Fibroblast of lung (primary cell): ENCODE measurements around the gene SEMA7A. TPM values are rescaled to one million over a fixed set of nuclear protein-coding genes. Genes with fewer than 3 reads are reported as not detected.

Experiments
- DNase-seq, 2 donors: peaks; one replicate each; pipeline versions ENCODE4 v3.0.0 to v3.0.0-alpha.2; 2010; ENCODE audit warnings: low read depth in 2 of 2
- H2AFZ ChIP-seq: 2 replicates; pipeline ENCODE4 v1.5.1; 2012; ENCODE audit warnings: low read length, control low read depth, inconsistent platforms
- H3K27ac ChIP-seq: 2 replicates; pipeline ENCODE4 v1.5.1; 2011; ENCODE audit warnings: low read length, control low read depth; ENCODE audit not compliant: insufficient read depth
- H3K27me3 ChIP-seq: 2 replicates; pipeline ENCODE4 v1.5.1; 2011; ENCODE audit warnings: mild to moderate bottlenecking, low read length; ENCODE audit not compliant: control insufficient read depth, insufficient read depth
- H3K36me3 ChIP-seq: 2 replicates; pipeline ENCODE4 v1.5.1; 2011; ENCODE audit warnings: low read length; ENCODE audit not compliant: control insufficient read depth, insufficient read depth
- H3K4me1 ChIP-seq: 2 replicates; pipeline ENCODE4 v1.5.1; 2011; ENCODE audit warnings: low read length; ENCODE audit not compliant: control insufficient read depth, insufficient read depth; ENCODE audit errors: extremely low read depth
- H3K4me2 ChIP-seq: 2 replicates; pipeline ENCODE4 v1.5.1; 2011; ENCODE audit warnings: low read length, control low read depth; ENCODE audit not compliant: insufficient read depth; ENCODE audit errors: extremely low read depth
- H3K4me3 ChIP-seq, 4 experiments: fragments of 200-600 bp in 1 of 4; sonication (generic) in 1 of 4; replicated peaks in 1 of 4; 2 replicates each; pipeline ENCODE4 v1.5.1; 2011 to 2016; ENCODE audit warnings: low read length in 4 of 4, low read depth in 3 of 4, mild to moderate bottlenecking in 3 of 4, control low read depth in 2 of 4, inconsistent platforms in 1 of 4, mixed read lengths in 1 of 4; ENCODE audit not compliant: insufficient read depth in 1 of 4; ENCODE audit errors: control extremely low read depth in 1 of 4
- H3K79me2 ChIP-seq: 2 replicates; pipeline ENCODE4 v1.5.1; 2012; ENCODE audit warnings: mild to moderate bottlenecking, low read length, inconsistent platforms; ENCODE audit not compliant: control insufficient read depth, insufficient read depth
- H3K9ac ChIP-seq: 2 replicates; pipeline ENCODE4 v1.5.1; 2011; ENCODE audit warnings: mild to moderate bottlenecking, low read length, control low read depth; ENCODE audit not compliant: insufficient read depth
- H3K9me3 ChIP-seq: 2 replicates; pipeline ENCODE4 v1.5.1; 2012; ENCODE audit warnings: low read depth, low read length; ENCODE audit not compliant: control insufficient read depth, insufficient read depth
- H4K20me1 ChIP-seq: 2 replicates; pipeline ENCODE4 v1.5.1; 2011; ENCODE audit warnings: low read length; ENCODE audit not compliant: control insufficient read depth, insufficient read depth; ENCODE audit errors: extremely low read depth
- CTCF ChIP-seq, 2 donors: IDR thresholded peaks in 1 of 2; conservative IDR thresholded peaks in 1 of 2; 1 replicate in 1 of 2; 2 replicates in 1 of 2; pipeline ENCODE4 v1.5.1; 2011 to 2012; ENCODE audit warnings: low read length in 2 of 2, control low read depth in 1 of 2, inconsistent platforms in 1 of 2, low read depth in 1 of 2, mild to moderate bottlenecking in 1 of 2
- EZH2 ChIP-seq: IDR thresholded peaks from 2 replicates; pipeline ENCODE4 v1.5.1; 2012; ENCODE audit warnings: low read length, control low read depth, mild to moderate bottlenecking; ENCODE audit errors: missing control alignments
- polyA plus RNA-seq, 2 donors: library from polyadenylated mRNA; depleted of rRNA in 1 of 2; stranded (reverse) in 1 of 2; unstranded in 1 of 2; fragments of >200 nt; gene quantifications; 2 replicates each; pipeline ENCODE4 v1.2.1, GENCODE V29; 2011 to 2012; ENCODE audit warnings: missing spikeins in 1 of 2
- total RNA-seq: library from RNA; depleted of rRNA; stranded (reverse); fragments of >200 nt; gene quantifications from 2 replicates; pipeline ENCODE4 v1.2.1, GENCODE V29; 2014

Gene SEMA7A
- total and polyA plus RNA-seq, 2 donors (not counting 1 experiment from before 2014, with no cell fraction given): 5.6 to 12.5 TPM

- no peak overlapping the region for H3K27ac ChIP-seq
- no peak for TF ChIP-seq CTCF (conservative IDR thresholded peaks at IDR 0.05 in 1 of 2, IDR thresholded peaks at IDR 0.05 in 1 of 2; ENCODE audit: low read depth in 1 of 2, low read length in 2 of 2)
- no peak for TF ChIP-seq EZH2
- H4K20me1 ChIP-seq: no peaks in the 10 kb centered on the region
- H3K36me3 ChIP-seq: peaks cover 17% of the 10 kb centered on the region
- H3K9ac ChIP-seq: no peak overlapping the region
- H3K4me2 ChIP-seq: no peak overlapping the region
- H3K4me1 ChIP-seq: peaks cover 15% of the 10 kb centered on the region
- no peak for DNase-seq
- H3K79me2 ChIP-seq: no peaks in the 10 kb centered on the region
- no peaks in the 10 kb centered on the region for H3K27me3 ChIP-seq
- no peaks in the 10 kb centered on the region for H3K9me3 ChIP-seq
- no peak overlapping the region for H3K4me3 ChIP-seq
- no peak overlapping the region for H2AFZ ChIP-seq
Observed at GRCh38 chr15:74411686-74412085, 22.1 kb downstream of the SEMA7A start.

- H3K4me2 ChIP-seq: no peak overlapping the region
- no peaks in the 10 kb centered on the region for H3K27me3 ChIP-seq
- H3K36me3 ChIP-seq: peaks cover 15% of the 10 kb centered on the region
- no peak overlapping the region for H3K9ac ChIP-seq
- H3K4me1 ChIP-seq: peaks cover 18% of the 10 kb centered on the region
- H3K27ac ChIP-seq: no peak overlapping the region
- TF ChIP-seq CTCF (conservative IDR thresholded peaks at IDR 0.05 in 1 of 2, IDR thresholded peaks at IDR 0.05 in 1 of 2; ENCODE audit: low read depth in 1 of 2, low read length in 2 of 2): no peak
- TF ChIP-seq EZH2: no peak
- H3K79me2 ChIP-seq: no peaks in the 10 kb centered on the region
- no peaks in the 10 kb centered on the region for H3K9me3 ChIP-seq
- no peak overlapping the region for H2AFZ ChIP-seq
- H4K20me1 ChIP-seq: no peaks in the 10 kb centered on the region
- H3K4me3 ChIP-seq: no peak overlapping the region
- DNase-seq: no peak
Observed at GRCh38 chr15:74410502-74410901, 23.3 kb downstream of the SEMA7A start.

GRCh38 chr15:74409225-74409624, 24.5 kb downstream of the SEMA7A start:
- H2AFZ ChIP-seq: no peak overlapping the region
- no peaks in the 10 kb centered on the region for H3K27me3 ChIP-seq
- H3K4me2 ChIP-seq: no peak overlapping the region
- no peaks in the 10 kb centered on the region for H3K9me3 ChIP-seq
- H3K4me1 ChIP-seq: peaks cover 18% of the 10 kb centered on the region
- H3K36me3 ChIP-seq: peaks cover 12% of the 10 kb centered on the region
- no peak overlapping the region for H3K27ac ChIP-seq
- DNase-seq: no peak
- H3K4me3 ChIP-seq: no peak overlapping the region
- H4K20me1 ChIP-seq: no peaks in the 10 kb centered on the region
- TF ChIP-seq EZH2: no peak
- TF ChIP-seq CTCF (conservative IDR thresholded peaks at IDR 0.05 in 1 of 2, IDR thresholded peaks at IDR 0.05 in 1 of 2; ENCODE audit: low read depth in 1 of 2, low read length in 2 of 2): no peak
- H3K79me2 ChIP-seq: no peaks in the 10 kb centered on the region
- no peak overlapping the region for H3K9ac ChIP-seq
